Sigmoid colon (tissue), 7 donors: ENCODE results near the gene CACNA1C. TPM values are rescaled to one million over a fixed set of nuclear protein-coding genes. Genes with fewer than 3 reads are reported as not detected.
A peak's percentile ranks its signal among the peaks of the same experiment; 100 is the strongest.

Experiments
- DNase-seq: peaks from one replicate; pipeline ENCODE4 v3.0.0-alpha.2; 2019
- H3K27ac ChIP-seq, 4 donors: fragments of 200-600 bp; sonication (generic); one replicate each; pipeline ENCODE4 v1.5.1; 2016 to 2019; ENCODE audit warnings: mild to moderate bottlenecking in 1 of 4
- H3K27me3 ChIP-seq, 3 donors: fragments of 200-600 bp; sonication (generic); one replicate each; pipeline ENCODE4 v1.5.1; 2019; ENCODE audit warnings: mild to moderate bottlenecking in 1 of 3
- H3K36me3 ChIP-seq, 4 donors: fragments of 200-600 bp; sonication (generic); one replicate each; pipeline ENCODE4 v1.5.1; 2016 to 2019
- H3K4me1 ChIP-seq, 4 donors: fragments of 200-600 bp; sonication (generic); one replicate each; pipeline ENCODE4 v1.5.1; 2017 to 2019
- H3K4me3 ChIP-seq, 4 donors: fragments of 200-600 bp; sonication (generic); one replicate each; pipeline ENCODE4 v1.5.1; 2017 to 2019; ENCODE audit warnings: mild to moderate bottlenecking in 2 of 4, moderate library complexity in 1 of 4
- H3K9me3 ChIP-seq, 4 donors: fragments of 200-600 bp in 3 of 4; sonication (generic) in 3 of 4; one replicate each; pipeline versions ENCODE4 v1.5.1 to v1.6.1; 2013 to 2019
- EP300 ChIP-seq, 4 donors: sonication (generic); formaldehyde crosslinking; IDR thresholded peaks; one replicate each; pipeline ENCODE4 v1.6.1; 2017; ENCODE audit warnings: antibody characterized with exemption in 4 of 4
- POLR2A ChIP-seq, 2 donors: fragments of 450-650 bp; IDR thresholded peaks; one replicate each; pipeline ENCODE4 v1.6.1; 2016; ENCODE audit warnings: antibody characterized with exemption in 2 of 2, mild to moderate bottlenecking in 2 of 2, moderate library complexity in 2 of 2
- POLR2AphosphoS5 ChIP-seq, 4 donors: sonication (generic); formaldehyde crosslinking; IDR thresholded peaks; one replicate each; pipeline ENCODE4 v1.6.1; 2017; ENCODE audit warnings: antibody characterized with exemption in 4 of 4
- WGBS, 2 donors: extraction: QIAGEN DNeasy Blood & Tissue Kit; methylation state at CpG; one replicate each; pipeline ENCODE4 v1.1.7; 2013; 5-methylcytosine and 5-hydroxymethylcytosine counted together
- intact Hi-C: fragments of 100-400 bp; cut with DNase I; formaldehyde crosslinking; loops from one replicate; pipeline ENCODE4 v1.15.1; 2023
- polyA plus RNA-seq, 3 donors: library from polyadenylated mRNA; stranded (reverse); fragments of 200-250 nt; gene quantifications; one replicate each; pipeline ENCODE4 v1.2.3, GENCODE V29; 2013
- total RNA-seq, 4 donors: library from RNA; depleted of rRNA; stranded (reverse); fragments of >200 nt; gene quantifications; one replicate each; pipeline ENCODE4 v1.1.0, GENCODE V29; 2016
- TF ChIP-seq, protein P1 (sequence below), 4 experiments: fragments of 450-650 bp in 3 of 4; fragments of 200-600 bp in 1 of 4; IDR thresholded peaks; one replicate each; pipeline ENCODE4 v1.5.1; 2016 to 2019; ENCODE audit warnings: antibody characterized with exemption in 4 of 4, mild to moderate bottlenecking in 3 of 4, moderate library complexity in 2 of 4
- donor health status: healthy with polysubstance abuse.
- donor health status: Bipolar disorder and iron deficiency.
- donor health status: healthy.

The CACNA1C gene
- total and polyA plus RNA-seq, 7 donors = 0.46 to 213 (median 62.0) TPM

DNA sequence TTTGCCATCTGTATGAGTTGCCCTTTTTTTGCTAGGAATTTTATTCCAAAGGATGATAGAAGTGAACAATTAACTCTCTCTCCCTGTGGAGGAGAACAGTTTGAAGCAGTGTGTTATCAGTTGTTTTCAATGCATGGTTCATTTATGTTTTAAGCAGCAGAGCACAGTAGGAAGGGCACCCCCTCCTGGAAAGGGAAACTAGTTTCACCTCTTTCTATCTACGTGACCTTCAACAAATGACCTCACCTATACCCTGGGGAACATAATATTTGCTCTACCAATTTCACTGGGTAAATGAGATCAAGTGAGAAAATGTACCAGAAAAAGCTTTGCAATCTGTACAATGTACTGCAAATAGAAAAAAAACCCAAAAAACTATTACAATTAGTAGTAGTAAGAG, 43.2 kb upstream of the CACNA1C start:
- Histone ChIP-seq H3K4me1 (peaks cover 0 to 54% (median 39%) of the 10 kb centered on the region in 4 donors), H3K9me3 (no peaks in the 10 kb centered on the region), H3K27ac (peak overlapping the region in 3 of 4 donors; percentile 63 to 72 (median 70)), H3K36me3 (no peaks in the 10 kb centered on the region), H3K27me3 (no peaks in the 10 kb centered on the region), H3K4me3 (no peak overlapping the region)
- no peak for TF ChIP-seq POLR2A (IDR thresholded peaks at IDR 0.05)
- TF ChIP-seq EP300 (IDR thresholded peaks at IDR 0.05) = no peak
- no peak for TF ChIP-seq POLR2AphosphoS5 (IDR thresholded peaks at IDR 0.05)
- TF ChIP-seq, protein P1, sequence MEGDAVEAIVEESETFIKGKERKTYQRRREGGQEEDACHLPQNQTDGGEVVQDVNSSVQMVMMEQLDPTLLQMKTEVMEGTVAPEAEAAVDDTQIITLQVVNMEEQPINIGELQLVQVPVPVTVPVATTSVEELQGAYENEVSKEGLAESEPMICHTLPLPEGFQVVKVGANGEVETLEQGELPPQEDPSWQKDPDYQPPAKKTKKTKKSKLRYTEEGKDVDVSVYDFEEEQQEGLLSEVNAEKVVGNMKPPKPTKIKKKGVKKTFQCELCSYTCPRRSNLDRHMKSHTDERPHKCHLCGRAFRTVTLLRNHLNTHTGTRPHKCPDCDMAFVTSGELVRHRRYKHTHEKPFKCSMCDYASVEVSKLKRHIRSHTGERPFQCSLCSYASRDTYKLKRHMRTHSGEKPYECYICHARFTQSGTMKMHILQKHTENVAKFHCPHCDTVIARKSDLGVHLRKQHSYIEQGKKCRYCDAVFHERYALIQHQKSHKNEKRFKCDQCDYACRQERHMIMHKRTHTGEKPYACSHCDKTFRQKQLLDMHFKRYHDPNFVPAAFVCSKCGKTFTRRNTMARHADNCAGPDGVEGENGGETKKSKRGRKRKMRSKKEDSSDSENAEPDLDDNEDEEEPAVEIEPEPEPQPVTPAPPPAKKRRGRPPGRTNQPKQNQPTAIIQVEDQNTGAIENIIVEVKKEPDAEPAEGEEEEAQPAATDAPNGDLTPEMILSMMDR (IDR thresholded peaks at IDR 0.05) = no peak
- intact Hi-C loops = no loop called here
- WGBS, 2 donors = 41 to 50% methylated on average over 1 of the region's 1 CpG
- no peak for DNase-seq

DNA sequence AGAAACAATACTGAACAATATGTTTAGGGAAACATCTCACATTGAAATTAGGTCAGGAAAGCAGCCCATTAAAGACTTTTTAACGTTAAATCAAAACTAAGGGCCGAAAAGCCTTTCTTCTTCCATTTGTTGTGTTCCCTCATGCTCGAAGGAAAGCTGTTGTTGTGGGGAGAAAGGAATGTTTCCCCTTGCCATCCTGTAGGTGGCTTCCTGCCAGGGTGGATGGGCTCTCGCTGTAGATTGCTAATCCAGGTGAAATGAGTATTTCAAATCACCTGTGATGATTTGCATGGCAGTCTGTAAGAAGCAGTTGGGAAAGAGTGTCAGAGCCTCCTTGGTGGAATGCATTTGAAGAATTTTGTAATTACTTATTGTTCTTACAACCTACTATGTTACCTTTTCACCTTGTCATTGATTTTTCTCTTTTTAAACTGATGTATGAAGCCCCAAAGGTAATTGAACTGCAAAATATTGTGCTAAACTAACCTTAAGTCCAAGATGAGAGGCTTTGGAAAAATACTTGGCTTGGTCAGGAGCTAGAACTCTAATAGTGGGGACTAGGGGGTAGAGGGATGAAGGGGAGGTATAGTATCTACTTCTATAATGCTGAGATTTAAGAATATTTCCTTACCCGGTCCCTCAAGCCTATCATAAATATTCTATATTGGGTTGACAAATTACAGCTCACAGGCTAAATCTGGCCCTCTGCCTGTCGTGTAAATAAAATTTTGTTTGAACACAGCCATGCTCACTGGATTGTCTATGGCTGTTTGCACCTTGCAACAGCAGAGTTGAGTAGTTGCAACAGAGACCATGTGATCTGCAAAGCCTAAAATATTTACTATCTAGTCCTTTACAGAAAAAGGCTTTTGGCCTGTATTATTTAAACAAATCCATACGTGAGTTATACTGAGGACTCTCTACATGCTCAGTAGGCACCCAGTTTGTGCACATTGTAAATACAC, 40.9 kb upstream of the CACNA1C start:
- H3K27me3 ChIP-seq = no peaks in the 10 kb centered on the region
- H3K36me3 ChIP-seq = no peaks in the 10 kb centered on the region
- WGBS, 2 donors = 58 to 79% methylated on average over 7 of the region's 7 CpGs
- H3K4me1 ChIP-seq = peaks cover 0 to 60% (median 41%) of the 10 kb centered on the region in 4 donors
- peak overlapping the region; percentile 8 to 80 (median 74) for H3K27ac ChIP-seq
- H3K4me3 ChIP-seq = no peak overlapping the region
- no peaks in the 10 kb centered on the region for H3K9me3 ChIP-seq
- intact Hi-C loops = no loop called here
- TF ChIP-seq POLR2AphosphoS5 (IDR thresholded peaks at IDR 0.05) (peak in 1 of 4 donors; percentile 40), EP300 (IDR thresholded peaks at IDR 0.05) (no peak)
- no peak for DNase-seq

DNA sequence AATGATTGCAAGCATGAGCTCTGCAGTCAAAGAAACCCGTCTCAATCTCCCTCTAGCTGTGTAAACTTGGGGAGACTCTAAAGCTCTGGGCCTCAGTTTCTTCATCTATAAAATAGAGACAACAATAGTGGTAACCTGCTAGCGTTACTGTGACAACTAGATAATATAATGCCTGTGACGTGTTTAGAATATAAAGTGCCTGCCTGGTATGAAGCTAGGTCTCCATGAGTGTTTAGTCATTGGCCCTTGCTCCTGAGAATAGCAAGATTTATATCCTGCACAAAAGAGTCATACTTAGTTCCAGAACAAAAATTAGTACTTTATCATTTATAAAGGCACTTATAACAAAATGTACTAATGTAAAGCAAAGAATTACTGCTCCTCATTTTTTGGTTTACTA, 39.7 kb upstream of the CACNA1C start:
- Histone ChIP-seq H3K4me1 (peaks cover 0 to 66% (median 51%) of the 10 kb centered on the region in 4 donors), H3K27ac (peak overlapping the region; percentile 8 to 80 (median 74)), H3K36me3 (no peaks in the 10 kb centered on the region), H3K27me3 (no peaks in the 10 kb centered on the region), H3K4me3 (no peak overlapping the region), H3K9me3 (no peaks in the 10 kb centered on the region)
- WGBS, 2 donors = 84 to 90% methylated on average over 3 of the region's 3 CpGs
- TF ChIP-seq, protein P1 (IDR thresholded peaks at IDR 0.05) = no peak
- TF ChIP-seq POLR2AphosphoS5 (IDR thresholded peaks at IDR 0.05) (peak in 3 of 4 donors; percentile 22 to 32 (median 26)), POLR2A (IDR thresholded peaks at IDR 0.05) (no peak), EP300 (IDR thresholded peaks at IDR 0.05) (no peak)
- intact Hi-C loops = no loop called here
- no peak for DNase-seq

DNA sequence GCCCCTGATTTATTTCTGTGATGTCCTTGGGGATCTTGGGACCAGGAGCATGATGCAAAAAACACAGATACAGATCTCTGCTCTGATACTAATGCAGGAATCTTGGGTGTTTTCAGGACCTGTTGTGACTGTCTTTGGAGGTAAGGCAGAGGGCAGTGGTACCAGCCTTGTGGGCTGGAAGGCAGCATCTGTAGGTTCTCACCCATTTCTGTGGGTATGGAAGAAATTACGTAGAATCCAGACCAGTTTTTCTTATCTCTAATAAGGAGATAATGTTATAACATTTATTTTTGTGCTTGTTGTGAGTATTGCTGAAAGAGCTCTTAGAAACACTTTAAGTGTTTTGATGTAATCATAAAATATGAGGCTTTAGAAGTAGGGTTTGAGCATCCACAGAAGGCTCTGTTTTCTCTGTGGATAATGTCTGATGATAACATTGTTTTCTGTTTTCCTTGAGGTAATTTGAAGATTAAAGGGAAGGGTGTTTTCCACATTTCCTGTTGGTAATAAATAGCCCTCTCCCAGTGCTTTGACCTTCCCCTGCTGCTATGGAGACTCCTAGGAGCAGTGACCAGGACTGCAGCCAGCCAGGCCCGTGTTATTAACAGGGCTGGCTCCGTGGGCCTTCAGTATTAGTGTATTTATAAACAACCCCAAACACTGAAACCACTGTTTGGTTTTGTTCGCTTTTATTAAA, 39.1 kb upstream of the CACNA1C start:
- WGBS, 2 donors = 57 to 65% methylated on average over 4 of the region's 4 CpGs
- H3K4me1 ChIP-seq = peaks cover 0 to 66% (median 52%) of the 10 kb centered on the region in 4 donors
- no peak for TF ChIP-seq POLR2A (IDR thresholded peaks at IDR 0.05)
- no peak for TF ChIP-seq POLR2AphosphoS5 (IDR thresholded peaks at IDR 0.05)
- TF ChIP-seq, protein P1 (IDR thresholded peaks at IDR 0.05) = no peak
- TF ChIP-seq EP300 (IDR thresholded peaks at IDR 0.05) = no peak

DNA sequence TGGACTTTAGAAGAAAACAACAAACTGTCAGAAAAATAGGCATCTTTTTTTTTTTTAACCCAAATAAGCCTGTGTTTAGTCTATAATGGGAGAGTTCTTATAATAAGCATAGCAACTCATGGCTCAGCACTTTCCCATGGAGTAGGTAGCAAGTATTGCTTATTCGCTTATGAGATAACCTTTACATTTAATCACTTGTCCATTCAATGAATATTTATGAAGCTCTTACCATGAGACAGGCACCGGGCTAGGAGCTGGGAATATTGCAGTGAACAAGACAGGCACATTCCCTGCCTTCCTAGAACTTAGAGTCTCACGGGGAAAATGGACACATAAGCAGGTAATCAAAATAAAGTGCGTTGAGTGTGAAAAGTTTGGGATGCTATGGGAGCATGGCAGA, 38.6 kb upstream of the CACNA1C start:
- no peaks in the 10 kb centered on the region for H3K36me3 ChIP-seq
- no peak overlapping the region for H3K4me3 ChIP-seq
- 77 to 84% methylated on average over 4 of the region's 4 CpGs for whole genome bisulfite sequencing, 2 donors
- intact Hi-C loops = no loop called here
- peaks cover 0 to 64% (median 51%) of the 10 kb centered on the region in 4 donors for H3K4me1 ChIP-seq
- TF ChIP-seq, protein P1 (IDR thresholded peaks at IDR 0.05) = no peak
- TF ChIP-seq POLR2AphosphoS5 (IDR thresholded peaks at IDR 0.05) (no peak), EP300 (IDR thresholded peaks at IDR 0.05) (no peak), POLR2A (IDR thresholded peaks at IDR 0.05) (no peak)
- H3K27me3 ChIP-seq = no peaks in the 10 kb centered on the region
- no peak for DNase-seq
- H3K9me3 ChIP-seq = no peaks in the 10 kb centered on the region
- H3K27ac ChIP-seq = peak overlapping the region; percentile 41 to 80 (median 74)

More for the DNA sequence above, 39.1 kb upstream of the CACNA1C start:
- intact Hi-C loops = no loop called here
- DNase-seq = no peak
- H3K27me3 ChIP-seq = no peaks in the 10 kb centered on the region
- no peaks in the 10 kb centered on the region for H3K9me3 ChIP-seq
- no peaks in the 10 kb centered on the region for H3K36me3 ChIP-seq
- H3K4me3 ChIP-seq = no peak overlapping the region
- H3K27ac ChIP-seq = peak overlapping the region; percentile 41 to 80 (median 74)
